Brain pericyte (primary cell): ENCODE data around the gene DUSP22.

Experiments used
- DNase-seq: peaks from one replicate; pipeline ENCODE4 v3.0.0-alpha.2; 2012; ENCODE audit warnings: low read depth, low spot score

Gene DUSP22

GRCh38 chr6:351011-351866, 59.0 kb downstream of the DUSP22 start:
- no peak for DNase-seq

- no peak for DNase-seq
Observed at GRCh38 chr6:351867-352289, 59.6 kb downstream of the DUSP22 start.

- no peak for DNase-seq
Observed at GRCh38 chr6:352474-352873, 60.2 kb downstream of the DUSP22 start.

- no peak for DNase-seq
Observed at GRCh38 chr6:352896-353470, 60.7 kb downstream of the DUSP22 start.

GRCh38 chr6:353642-354614, 61.6 kb downstream of the DUSP22 start:
- no peak for DNase-seq

- DNase-seq, result no peak
Observed at GRCh38 chr6:354631-355280, 62.5 kb downstream of the DUSP22 start.

GRCh38 chr6:355373-356208, 63.3 kb downstream of the DUSP22 start:
- DNase-seq, result no peak

GRCh38 chr6:356828-357251, 64.6 kb downstream of the DUSP22 start:
- no peak for DNase-seq

GRCh38 chr6:357261-357790, 65.0 kb downstream of the DUSP22 start:
- no peak for DNase-seq

- DNase-seq, result no peak
Observed at GRCh38 chr6:357791-358341, 65.6 kb downstream of the DUSP22 start.

GRCh38 chr6:358432-358831, 66.1 kb downstream of the DUSP22 start:
- no peak for DNase-seq

GRCh38 chr6:358847-359246, 66.6 kb downstream of the DUSP22 start:
- DNase-seq, result no peak

GRCh38 chr6:359261-360035, 67.2 kb downstream of the DUSP22 start:
- no peak for DNase-seq

GRCh38 chr6:360349-360748, 68.1 kb downstream of the DUSP22 start:
- no peak for DNase-seq

GRCh38 chr6:360764-361373, 68.6 kb downstream of the DUSP22 start:
- DNase-seq, result no peak

- DNase-seq, result no peak
Observed at GRCh38 chr6:361411-362132, 69.3 kb downstream of the DUSP22 start.

GRCh38 chr6:362231-362923, 70.1 kb downstream of the DUSP22 start:
- DNase-seq, result no peak

GRCh38 chr6:362924-363249, 70.6 kb downstream of the DUSP22 start:
- DNase-seq, result no peak
